H54 (cell line): ENCODE results near the gene ZSCAN10.
"Not testable (repeated sequence)": the region's sequence is repeated elsewhere in the genome, so short reads cannot be mapped to it uniquely, and the experiment has no call there.

Source experiments
- DNase-seq: peaks from one replicate; pipeline ENCODE4 v3.0.0; 2011; ENCODE audit warnings: low spot score, mixed read lengths; ENCODE audit not compliant: insufficient read length
- FAIRE-seq: peaks from 3 replicates; lab custom pipeline; 2011; peaks lifted over from hg19 to GRCh38; lab: Jason Lieb, UNC
- POLR2A ChIP-seq: IDR thresholded peaks from 2 replicates; pipeline ENCODE4 v1.6.1; 2011; ENCODE audit warnings: low read depth, mild to moderate bottlenecking, low read length

ZSCAN10 gene

GRCh38 chr16:3060339-3061127 lies 38.6 kb downstream of the ZSCAN10 start:
- FAIRE-seq: no peak
- DNase-seq: no peak
- no peak for TF ChIP-seq POLR2A

GRCh38 chr16:3059723-3060242 lies 39.3 kb downstream of the ZSCAN10 start:
- FAIRE-seq (no peak), DNase-seq (no peak)
- TF ChIP-seq POLR2A: no peak

GRCh38 chr16:3059041-3059722 lies 39.9 kb downstream of the ZSCAN10 start:
- peak; percentile 18; the same call in 1 of the 2 replicates for TF ChIP-seq POLR2A
- FAIRE-seq (no peak), DNase-seq (peak; percentile 92)

GRCh38 chr16:3058139-3059030 lies 40.7 kb downstream of the ZSCAN10 start:
- TF ChIP-seq POLR2A: no peak
- no peak for FAIRE-seq
- DNase-seq: no peak

- FAIRE-seq (no peak), DNase-seq (no peak)
- no peak for TF ChIP-seq POLR2A
Observed at GRCh38 chr16:3057181-3058138, 41.6 kb downstream of the ZSCAN10 start.

GRCh38 chr16:3056336-3057180 lies 42.5 kb downstream of the ZSCAN10 start:
- no peak for FAIRE-seq
- DNase-seq: no peak
- TF ChIP-seq POLR2A: no peak

GRCh38 chr16:3055734-3056115 lies 43.4 kb downstream of the ZSCAN10 start:
- not testable (repeated sequence) for DNase-seq, FAIRE-seq

GRCh38 chr16:3054965-3055733 lies 43.9 kb downstream of the ZSCAN10 start:
- DNase-seq (no peak), FAIRE-seq (no peak)
- TF ChIP-seq POLR2A: no peak

- not testable (repeated sequence) for DNase-seq, FAIRE-seq
Observed at GRCh38 chr16:3053330-3053710, 45.8 kb downstream of the ZSCAN10 start.

GRCh38 chr16:3052571-3053329 lies 46.3 kb downstream of the ZSCAN10 start:
- DNase-seq, FAIRE-seq: not testable (repeated sequence)

- FAIRE-seq (no peak), DNase-seq (no peak)
- no peak for TF ChIP-seq POLR2A
Observed at GRCh38 chr16:3051494-3051893, 47.6 kb downstream of the ZSCAN10 start.
